Neural cell (in vitro differentiated cells): ENCODE data around the gene LDLRAD4. TPM values are rescaled to one million over a fixed set of nuclear protein-coding genes. Genes with fewer than 3 reads are reported as not detected.

Experiments
- H2AFZ ChIP-seq: fragments of 200-600, 300-800 bp; sonication (generic), shearing (Covaris generic); 2 replicates; pipeline ENCODE4 v1.6.0; 2014; ENCODE audit warnings: low read depth, mild to moderate bottlenecking, antibody characterized with exemption, low read length, moderate library complexity
- H3F3A ChIP-seq: fragments of 200-600 bp; shearing (Covaris generic); 2 replicates; pipeline ENCODE4 v1.6.1; 2016; ENCODE audit warnings: mild to moderate bottlenecking, moderate library complexity, mixed read lengths, antibody characterized with exemption, low read length; ENCODE audit not compliant: insufficient read depth, poor library complexity, severe bottlenecking
- H3K27ac ChIP-seq: fragments of 200-600, 300-800 bp; sonication (generic), shearing (Covaris generic); 2 replicates; pipeline ENCODE4 v1.5.1; 2014; ENCODE audit warnings: mild to moderate bottlenecking, low read length, moderate library complexity
- H3K27me3 ChIP-seq: fragments of 300-800, 200-600 bp; sonication (generic), shearing (Covaris generic); 2 replicates; pipeline ENCODE4 v1.6.0; 2014; ENCODE audit warnings: mild to moderate bottlenecking, low read depth, low read length, moderate library complexity; ENCODE audit not compliant: insufficient read depth
- H3K36me3 ChIP-seq: fragments of 300-800, 200-600 bp; sonication (generic), shearing (Covaris generic); 2 replicates; pipeline ENCODE4 v1.5.1; 2014; ENCODE audit warnings: mild to moderate bottlenecking, antibody characterized with exemption, low read length, moderate library complexity; ENCODE audit not compliant: insufficient read depth
- H3K4me2 ChIP-seq: fragments of 300-800, 200-600 bp; sonication (generic), shearing (Covaris generic); 2 replicates; pipeline ENCODE4 v1.6.0; 2014; ENCODE audit warnings: mild to moderate bottlenecking, low read length
- H3K4me3 ChIP-seq: fragments of 300-800, 200-600 bp; sonication (generic), shearing (Covaris generic); 2 replicates; pipeline ENCODE4 v1.5.1; 2014; ENCODE audit warnings: mild to moderate bottlenecking, low read length, moderate library complexity
- H3K79me2 ChIP-seq: fragments of 200-600 bp; shearing (Covaris generic); replicated peaks from 2 replicates; pipeline ENCODE4 v1.6.0; 2014; ENCODE audit warnings: mild to moderate bottlenecking, low read length, moderate library complexity; ENCODE audit not compliant: insufficient read depth
- H3K9ac ChIP-seq: fragments of 300-800, 200-600 bp; sonication (generic), shearing (Covaris generic); 2 replicates; pipeline ENCODE4 v1.6.1; 2016; ENCODE audit warnings: mild to moderate bottlenecking, low read length, mixed read lengths
- H3K9me2 ChIP-seq: fragments of 200-600 bp; shearing (Covaris generic); 2 replicates; pipeline ENCODE4 v1.6.1; 2016; ENCODE audit warnings: mild to moderate bottlenecking, low read length, mixed read lengths; ENCODE audit not compliant: insufficient read depth
- H3K9me3 ChIP-seq: fragments of 200-600, 300-800 bp; sonication (generic), shearing (Covaris generic); 2 replicates; pipeline ENCODE4 v1.6.1; 2016; ENCODE audit warnings: mild to moderate bottlenecking, mixed run types, low read length, moderate library complexity, mixed read lengths
- H4K20me1 ChIP-seq: fragments of 200-600 bp; shearing (Covaris generic); 2 replicates; pipeline ENCODE4 v1.6.1; 2016; ENCODE audit warnings: mild to moderate bottlenecking, mixed run types; ENCODE audit not compliant: insufficient read depth
- EP300 ChIP-seq: fragments of 450-650 bp; conservative IDR thresholded peaks from 2 replicates; pipeline ENCODE4 v1.6.1; 2014; ENCODE audit warnings: antibody characterized with exemption, mild to moderate bottlenecking, moderate library complexity; ENCODE audit not compliant: poor library complexity, severe bottlenecking
- EZH2 ChIP-seq: fragments of 200-600, 300-800 bp; shearing (Covaris generic), sonication (generic); IDR thresholded peaks from 2 replicates; pipeline ENCODE4 v1.6.1; 2014; ENCODE audit warnings: antibody characterized with exemption, low read length, borderline replicate concordance, mild to moderate bottlenecking; ENCODE audit not compliant: insufficient read depth, poor library complexity, severe bottlenecking
- MXI1 ChIP-seq: fragments of 450-650 bp; conservative IDR thresholded peaks from 2 replicates; pipeline ENCODE4 v1.6.1; 2014; ENCODE audit warnings: antibody characterized with exemption, mild to moderate bottlenecking; ENCODE audit not compliant: poor library complexity, severe bottlenecking
- POLR2AphosphoS5 ChIP-seq: IDR thresholded peaks from 2 replicates; pipeline ENCODE4 v1.6.1; 2012
- RAD21 ChIP-seq: fragments of 450-650 bp; conservative IDR thresholded peaks from 2 replicates; pipeline ENCODE4 v1.6.1; 2014; ENCODE audit warnings: antibody characterized with exemption, mild to moderate bottlenecking, moderate library complexity
- TAF1 ChIP-seq: IDR thresholded peaks from 2 replicates; pipeline ENCODE4 v1.6.1; 2012; ENCODE audit warnings: low read depth
- polyA plus RNA-seq: library from polyadenylated mRNA; depleted of rRNA; stranded (reverse); fragments of >200 nt; gene quantifications from 2 replicates; pipeline ENCODE4 v1.2.3, GENCODE V29; 2014
- TF ChIP-seq, protein P1 (sequence below): fragments of 450-650 bp; IDR thresholded peaks from 2 replicates; pipeline ENCODE4 v1.5.1; 2014; ENCODE audit warnings: antibody characterized with exemption, mild to moderate bottlenecking, moderate library complexity; ENCODE audit not compliant: poor library complexity, severe bottlenecking
- TF ChIP-seq, protein P2 (sequence below): IDR thresholded peaks from 2 replicates; pipeline ENCODE4 v1.6.1; 2012; ENCODE audit warnings: borderline replicate concordance

The LDLRAD4 gene
- polyA plus RNA-seq, 1 donor from 2014 or later, result 3.7 TPM

DNA sequence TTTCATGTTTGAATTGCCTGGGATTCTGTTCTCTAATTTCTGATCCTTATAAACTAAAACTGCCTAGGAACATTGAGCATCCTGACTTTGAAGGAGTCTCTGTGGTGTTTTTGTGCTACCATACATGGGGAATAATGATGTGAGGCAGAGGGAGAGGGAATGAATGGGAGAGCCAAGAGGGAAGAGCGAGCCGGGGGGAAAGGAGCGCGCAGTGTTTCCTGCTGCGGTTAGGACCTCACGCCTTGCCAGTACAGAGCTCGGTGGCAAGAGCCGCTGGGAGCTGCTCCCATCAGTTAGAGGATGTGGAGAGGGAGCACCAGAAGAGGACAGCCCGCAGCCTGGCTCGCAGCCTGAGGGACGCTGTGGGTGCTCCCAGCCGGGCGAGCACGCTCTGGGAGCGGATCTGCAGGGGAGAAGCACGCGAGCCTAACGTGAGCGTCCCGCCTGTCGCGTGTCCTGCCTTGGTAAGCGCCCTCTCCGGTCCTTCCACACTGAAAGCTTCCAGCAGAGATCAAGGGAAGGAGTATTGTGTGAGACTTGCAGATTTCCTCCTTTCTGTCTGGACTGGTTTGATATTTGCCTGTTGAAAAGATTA, 393.1 kb downstream of the LDLRAD4 start:
- Histone ChIP-seq H3K9ac (peak overlapping the region; percentile 44), H2AFZ (no peak overlapping the region)

DNA sequence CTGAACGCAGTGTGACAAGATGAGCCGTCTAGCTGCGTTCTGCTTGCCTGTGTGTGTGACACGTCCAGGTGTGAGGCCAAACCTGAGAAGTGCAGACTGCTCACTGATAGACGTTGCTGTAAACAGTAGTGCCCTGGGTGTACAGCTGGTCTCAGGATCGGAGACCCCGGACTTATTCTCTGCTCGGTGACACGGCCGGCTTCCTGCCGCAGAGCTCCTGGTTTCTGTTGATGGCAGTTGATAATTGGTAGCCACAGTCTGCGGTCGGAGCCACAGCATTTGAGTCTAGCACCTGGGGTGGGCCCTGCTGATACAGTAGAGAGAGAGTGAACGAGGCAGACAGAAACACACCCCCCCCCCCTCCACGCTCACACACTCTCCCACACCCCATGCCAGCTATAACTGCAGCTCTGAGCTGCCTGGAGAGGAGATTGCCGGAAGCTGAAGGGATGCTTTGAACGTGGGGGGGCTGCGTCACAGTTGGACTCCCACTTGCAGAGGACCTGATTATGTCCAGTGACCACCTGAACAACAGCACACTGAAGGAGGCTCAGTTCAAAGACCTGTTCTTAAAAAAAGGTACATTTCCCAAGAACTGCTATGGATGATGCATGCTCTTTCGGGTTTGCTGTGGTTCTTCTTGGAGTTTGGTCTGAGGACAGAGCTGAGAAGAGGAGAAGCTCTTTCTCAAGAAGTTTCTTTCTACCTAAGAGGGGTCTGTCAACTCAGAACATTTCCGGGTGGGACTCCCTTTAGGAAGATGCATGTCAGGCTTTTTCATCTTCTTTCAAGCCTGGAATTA, 393.8 kb downstream of the LDLRAD4 start:
- Histone ChIP-seq H3K27me3 (peaks cover 6% of the 10 kb centered on the region), H3K9me3 (no peaks in the 10 kb centered on the region), H3K4me2 (peak overlapping the region; percentile 31), H4K20me1 (no peaks in the 10 kb centered on the region), H3F3A (no peaks in the 10 kb centered on the region), H2AFZ (no peak overlapping the region), H3K9me2 (no peaks in the 10 kb centered on the region), H3K27ac (peak overlapping the region; percentile 37), H3K9ac (peak overlapping the region; percentile 44), H3K79me2 (no peaks in the 10 kb centered on the region), H3K4me3 (peak overlapping the region; percentile 63), H3K36me3 (no peaks in the 10 kb centered on the region)
- TF ChIP-seq, protein P1, sequence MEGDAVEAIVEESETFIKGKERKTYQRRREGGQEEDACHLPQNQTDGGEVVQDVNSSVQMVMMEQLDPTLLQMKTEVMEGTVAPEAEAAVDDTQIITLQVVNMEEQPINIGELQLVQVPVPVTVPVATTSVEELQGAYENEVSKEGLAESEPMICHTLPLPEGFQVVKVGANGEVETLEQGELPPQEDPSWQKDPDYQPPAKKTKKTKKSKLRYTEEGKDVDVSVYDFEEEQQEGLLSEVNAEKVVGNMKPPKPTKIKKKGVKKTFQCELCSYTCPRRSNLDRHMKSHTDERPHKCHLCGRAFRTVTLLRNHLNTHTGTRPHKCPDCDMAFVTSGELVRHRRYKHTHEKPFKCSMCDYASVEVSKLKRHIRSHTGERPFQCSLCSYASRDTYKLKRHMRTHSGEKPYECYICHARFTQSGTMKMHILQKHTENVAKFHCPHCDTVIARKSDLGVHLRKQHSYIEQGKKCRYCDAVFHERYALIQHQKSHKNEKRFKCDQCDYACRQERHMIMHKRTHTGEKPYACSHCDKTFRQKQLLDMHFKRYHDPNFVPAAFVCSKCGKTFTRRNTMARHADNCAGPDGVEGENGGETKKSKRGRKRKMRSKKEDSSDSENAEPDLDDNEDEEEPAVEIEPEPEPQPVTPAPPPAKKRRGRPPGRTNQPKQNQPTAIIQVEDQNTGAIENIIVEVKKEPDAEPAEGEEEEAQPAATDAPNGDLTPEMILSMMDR, result no peak
- TF ChIP-seq TAF1, result no peak
- no peak for TF ChIP-seq RAD21
- TF ChIP-seq POLR2AphosphoS5, result no peak
- peak; percentile 16 for TF ChIP-seq EP300

More for the DNA sequence above, 393.1 kb downstream of the LDLRAD4 start:
- peak overlapping the region; percentile 63 for H3K4me3 ChIP-seq
- H3K27me3 ChIP-seq, result peaks cover 6% of the 10 kb centered on the region
- H3K9me2 ChIP-seq, result no peaks in the 10 kb centered on the region
- H3K79me2 ChIP-seq, result no peaks in the 10 kb centered on the region
- H3K9me3 ChIP-seq, result no peaks in the 10 kb centered on the region
- TF ChIP-seq RAD21 (no peak), POLR2AphosphoS5 (peak; percentile 14)
- no peaks in the 10 kb centered on the region for H3K36me3 ChIP-seq
- H3K27ac ChIP-seq, result peak overlapping the region; percentile 37
- no peaks in the 10 kb centered on the region for H3F3A ChIP-seq
- no peaks in the 10 kb centered on the region for H4K20me1 ChIP-seq
- peak overlapping the region; percentile 31 for H3K4me2 ChIP-seq

DNA sequence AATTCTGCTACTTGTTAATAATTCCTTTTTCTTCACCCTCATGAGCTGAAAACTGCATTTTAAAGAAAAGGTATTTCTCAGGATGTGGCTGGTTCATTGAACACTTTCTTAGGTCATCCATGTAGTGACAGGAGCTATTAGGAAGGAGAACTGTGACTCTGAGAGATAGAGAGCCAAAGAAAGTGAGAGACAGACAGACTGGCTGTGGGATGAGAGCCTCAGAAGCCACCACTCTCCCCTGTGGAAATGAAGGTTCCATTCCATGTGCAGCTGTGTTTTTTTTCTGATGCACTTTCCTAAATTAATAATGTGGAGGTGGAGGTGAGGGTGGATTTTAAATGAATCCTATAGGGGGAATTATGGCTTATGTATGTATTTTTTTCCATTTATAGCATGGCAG, 394.5 kb downstream of the LDLRAD4 start:
- no peaks in the 10 kb centered on the region for H3F3A ChIP-seq
- H3K4me2 ChIP-seq, result no peak overlapping the region
- peaks cover 6% of the 10 kb centered on the region for H3K27me3 ChIP-seq
- H3K36me3 ChIP-seq, result no peaks in the 10 kb centered on the region
- no peaks in the 10 kb centered on the region for H3K9me3 ChIP-seq
- no peak overlapping the region for H3K27ac ChIP-seq
- no peaks in the 10 kb centered on the region for H3K9me2 ChIP-seq
- no peak overlapping the region for H3K4me3 ChIP-seq
- no peaks in the 10 kb centered on the region for H3K79me2 ChIP-seq
- TF ChIP-seq RAD21, result no peak
- no peak for TF ChIP-seq MXI1
- TF ChIP-seq, protein P2, sequence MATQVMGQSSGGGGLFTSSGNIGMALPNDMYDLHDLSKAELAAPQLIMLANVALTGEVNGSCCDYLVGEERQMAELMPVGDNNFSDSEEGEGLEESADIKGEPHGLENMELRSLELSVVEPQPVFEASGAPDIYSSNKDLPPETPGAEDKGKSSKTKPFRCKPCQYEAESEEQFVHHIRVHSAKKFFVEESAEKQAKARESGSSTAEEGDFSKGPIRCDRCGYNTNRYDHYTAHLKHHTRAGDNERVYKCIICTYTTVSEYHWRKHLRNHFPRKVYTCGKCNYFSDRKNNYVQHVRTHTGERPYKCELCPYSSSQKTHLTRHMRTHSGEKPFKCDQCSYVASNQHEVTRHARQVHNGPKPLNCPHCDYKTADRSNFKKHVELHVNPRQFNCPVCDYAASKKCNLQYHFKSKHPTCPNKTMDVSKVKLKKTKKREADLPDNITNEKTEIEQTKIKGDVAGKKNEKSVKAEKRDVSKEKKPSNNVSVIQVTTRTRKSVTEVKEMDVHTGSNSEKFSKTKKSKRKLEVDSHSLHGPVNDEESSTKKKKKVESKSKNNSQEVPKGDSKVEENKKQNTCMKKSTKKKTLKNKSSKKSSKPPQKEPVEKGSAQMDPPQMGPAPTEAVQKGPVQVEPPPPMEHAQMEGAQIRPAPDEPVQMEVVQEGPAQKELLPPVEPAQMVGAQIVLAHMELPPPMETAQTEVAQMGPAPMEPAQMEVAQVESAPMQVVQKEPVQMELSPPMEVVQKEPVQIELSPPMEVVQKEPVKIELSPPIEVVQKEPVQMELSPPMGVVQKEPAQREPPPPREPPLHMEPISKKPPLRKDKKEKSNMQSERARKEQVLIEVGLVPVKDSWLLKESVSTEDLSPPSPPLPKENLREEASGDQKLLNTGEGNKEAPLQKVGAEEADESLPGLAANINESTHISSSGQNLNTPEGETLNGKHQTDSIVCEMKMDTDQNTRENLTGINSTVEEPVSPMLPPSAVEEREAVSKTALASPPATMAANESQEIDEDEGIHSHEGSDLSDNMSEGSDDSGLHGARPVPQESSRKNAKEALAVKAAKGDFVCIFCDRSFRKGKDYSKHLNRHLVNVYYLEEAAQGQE, result no peak
- no peak for TF ChIP-seq EP300
- TF ChIP-seq, protein P1, result no peak
- TF ChIP-seq EZH2, result no peak
- no peaks in the 10 kb centered on the region for H4K20me1 ChIP-seq
- H2AFZ ChIP-seq, result no peak overlapping the region
- no peak overlapping the region for H3K9ac ChIP-seq
